CD4-positive, alpha-beta T cell treated with Interleukin-6 for 4 hours (primary cell): ENCODE measurements around the gene HRH3.

ENCODE experiments used
- DNase-seq: peaks from one replicate; pipeline ENCODE4 v3.0.0-alpha.2; 2020; ENCODE audit warnings: mixed read lengths

Gene HRH3

GRCh38 chr20:62174870-62175624, 45.0 kb downstream of the HRH3 start:
- DNase-seq = no peak

- DNase-seq = no peak
Observed at GRCh38 chr20:62174021-62174804, 45.9 kb downstream of the HRH3 start.

- no peak for DNase-seq
Observed at GRCh38 chr20:62172666-62173065, 47.4 kb downstream of the HRH3 start.

- DNase-seq = no peak
Observed at GRCh38 chr20:62171245-62171644, 48.8 kb downstream of the HRH3 start.

- DNase-seq = no peak
Observed at GRCh38 chr20:62170536-62170935, 49.5 kb downstream of the HRH3 start.

- no peak for DNase-seq
Observed at GRCh38 chr20:62168890-62169435, 51.1 kb downstream of the HRH3 start.

- DNase-seq = no peak
Observed at GRCh38 chr20:62168061-62168460, 52.0 kb downstream of the HRH3 start.

GRCh38 chr20:62167474-62167873, 52.6 kb downstream of the HRH3 start:
- DNase-seq = no peak

GRCh38 chr20:62165762-62166399, 54.2 kb downstream of the HRH3 start:
- no peak for DNase-seq
